Mononuclear cell (primary cell): ENCODE data around the gene LPP. TPM values are rescaled to one million over a fixed set of nuclear protein-coding genes. Genes with fewer than 3 reads are reported as not detected.

ENCODE experiments used
- H3K27me3 ChIP-seq: 2 replicates; pipeline ENCODE4 v1.6.0; 2011; ENCODE audit warnings: low read length, control low read depth; ENCODE audit not compliant: insufficient read depth
- H3K4me1 ChIP-seq: 2 replicates; pipeline ENCODE4 v1.5.1; 2011; ENCODE audit warnings: mild to moderate bottlenecking, low read length, control low read depth; ENCODE audit not compliant: insufficient read depth
- H3K4me3 ChIP-seq: 2 replicates; pipeline ENCODE4 v1.5.1; 2011; ENCODE audit warnings: mild to moderate bottlenecking, low read length, moderate library complexity
- H3K9me3 ChIP-seq: 2 replicates; pipeline ENCODE4 v1.5.1; 2011; ENCODE audit warnings: low read depth, mild to moderate bottlenecking, control low read depth, low read length
- total RNA-seq: library from RNA; depleted of rRNA; stranded (reverse); fragments of >200 nt; gene quantifications from one replicate; pipeline ENCODE4 v1.2.3, GENCODE V29; 2012

LPP gene
- total RNA-seq, 1 donor = 32.5 TPM

DNA sequence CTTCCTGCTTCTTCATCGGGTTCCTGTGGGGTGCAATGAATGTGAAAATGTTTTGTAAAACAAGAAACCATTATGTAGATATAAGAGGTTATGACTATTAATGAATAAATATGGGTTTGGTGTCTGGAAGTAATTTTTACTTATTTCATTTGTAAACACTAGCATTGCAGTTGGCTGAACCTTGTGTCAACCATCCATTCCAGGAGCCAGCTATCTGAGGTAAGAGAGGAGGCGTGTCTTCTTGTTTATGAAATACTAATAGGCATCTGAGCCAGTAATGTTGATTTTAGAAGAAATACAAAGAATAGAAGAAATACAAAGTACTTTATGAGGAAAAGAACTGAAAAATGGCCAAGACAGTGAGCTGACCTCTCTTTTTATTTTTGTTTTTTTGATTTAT lies 187.5 kb downstream of the LPP start:
- peaks cover 12% of the 10 kb centered on the region for H3K4me1 ChIP-seq
- no peaks in the 10 kb centered on the region for H3K27me3 ChIP-seq
- no peak overlapping the region for H3K4me3 ChIP-seq
- no peaks in the 10 kb centered on the region for H3K9me3 ChIP-seq

DNA sequence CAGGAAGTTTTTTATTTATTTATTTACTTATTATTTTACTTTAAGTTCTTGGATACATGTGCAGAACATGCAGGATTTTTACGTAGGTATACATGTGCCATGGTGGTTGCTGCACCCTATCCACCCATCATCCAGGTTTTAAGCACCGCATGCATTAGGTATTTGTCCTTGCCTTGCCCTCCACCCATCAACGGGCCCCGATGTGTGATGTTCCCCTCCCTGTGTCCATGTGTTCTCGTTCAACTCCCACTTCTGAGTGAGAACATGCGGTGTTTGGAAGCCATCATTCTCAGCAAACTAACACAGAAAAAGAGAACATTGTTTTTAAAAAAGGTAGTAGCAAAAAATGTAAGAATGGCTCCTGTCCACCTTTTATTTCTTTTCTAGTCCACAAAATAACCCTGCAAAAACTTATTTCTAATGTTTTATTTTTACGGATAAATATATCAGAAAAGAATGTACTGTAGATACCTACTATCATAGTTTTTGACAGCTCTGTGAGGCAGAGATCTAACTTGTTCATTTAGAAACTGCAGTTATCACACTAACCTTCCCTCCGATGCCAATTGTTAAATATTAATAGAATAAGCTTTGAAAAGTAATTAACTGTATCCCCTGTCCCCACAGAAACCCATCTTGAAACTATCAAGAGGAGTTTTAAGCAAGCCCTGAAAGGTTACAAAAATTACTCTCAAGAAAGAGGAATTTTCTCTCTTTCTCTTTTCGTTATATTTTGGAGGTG lies 189.2 kb downstream of the LPP start:
- Histone ChIP-seq H3K9me3 (no peaks in the 10 kb centered on the region), H3K4me1 (peaks cover 12% of the 10 kb centered on the region), H3K4me3 (no peak overlapping the region), H3K27me3 (no peaks in the 10 kb centered on the region)

GRCh38 chr3:188343894-188344293 lies 189.9 kb downstream of the LPP start:
- H3K4me3 ChIP-seq = no peak overlapping the region
- H3K27me3 ChIP-seq = no peaks in the 10 kb centered on the region
- H3K4me1 ChIP-seq = peaks cover 14% of the 10 kb centered on the region
- no peaks in the 10 kb centered on the region for H3K9me3 ChIP-seq

DNA sequence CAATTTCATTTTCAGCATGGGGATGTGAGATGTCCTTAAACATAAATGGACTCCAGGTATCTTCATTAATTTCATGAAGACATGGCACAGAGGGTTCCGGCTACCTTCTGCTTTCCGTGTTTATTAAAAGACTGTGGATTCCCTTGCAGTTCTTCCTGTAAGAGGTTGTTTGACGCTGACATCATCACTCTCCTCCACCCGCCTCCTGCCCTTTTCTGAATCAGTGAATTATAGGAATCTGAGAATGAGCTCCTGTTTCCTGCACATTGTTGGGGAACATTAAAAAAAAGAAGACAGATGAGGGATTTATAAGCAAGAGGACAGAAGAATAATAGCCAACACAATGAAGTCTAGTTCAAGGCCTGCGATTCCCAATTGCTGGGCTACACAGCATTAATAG lies 191.3 kb downstream of the LPP start:
- peaks cover 8% of the 10 kb centered on the region for H3K4me1 ChIP-seq
- no peaks in the 10 kb centered on the region for H3K9me3 ChIP-seq
- H3K27me3 ChIP-seq = no peaks in the 10 kb centered on the region
- H3K4me3 ChIP-seq = no peak overlapping the region

DNA sequence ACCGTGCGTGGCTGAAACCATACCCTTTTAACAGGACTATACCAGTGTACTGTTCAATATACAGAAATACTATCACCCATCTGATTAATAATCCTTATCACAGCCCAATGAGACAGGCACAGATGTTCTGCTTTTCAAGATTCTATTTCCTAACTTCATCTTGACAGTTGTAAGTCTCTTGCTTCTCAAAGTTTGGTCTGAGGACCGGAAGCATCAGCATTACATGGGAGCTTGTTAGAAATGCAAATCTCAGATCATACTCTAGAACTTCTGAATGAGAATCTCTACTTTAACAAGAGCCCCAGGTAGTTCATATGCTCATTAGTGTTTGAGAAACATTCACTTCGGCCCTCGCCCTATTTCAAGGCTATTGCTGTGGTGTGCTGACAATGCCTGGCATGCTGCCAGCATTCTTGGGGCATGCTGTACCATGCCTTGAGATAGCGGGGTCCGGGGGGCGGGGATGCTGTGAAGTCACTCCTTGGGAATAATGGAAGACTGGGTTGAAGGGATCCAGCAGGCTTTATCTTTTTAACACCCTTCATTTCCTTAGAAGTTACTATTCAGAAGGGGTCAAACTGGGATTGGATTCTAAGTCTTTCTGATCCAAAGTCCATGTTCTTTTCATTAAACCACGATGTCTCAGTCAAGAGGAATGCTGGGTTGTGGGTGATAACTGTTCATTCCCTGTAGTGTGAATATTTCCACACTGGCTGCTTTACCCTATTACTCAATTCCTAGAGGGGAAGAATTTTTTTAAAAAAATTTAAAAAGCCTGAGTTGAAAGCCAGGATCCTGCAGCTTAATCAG lies 194.7 kb downstream of the LPP start:
- no peak overlapping the region for H3K4me3 ChIP-seq
- no peaks in the 10 kb centered on the region for H3K27me3 ChIP-seq
- no peaks in the 10 kb centered on the region for H3K9me3 ChIP-seq
- peaks cover 10% of the 10 kb centered on the region for H3K4me1 ChIP-seq

- no peak overlapping the region for H3K4me3 ChIP-seq
- no peaks in the 10 kb centered on the region for H3K27me3 ChIP-seq
- H3K9me3 ChIP-seq = no peaks in the 10 kb centered on the region
- peaks cover 10% of the 10 kb centered on the region for H3K4me1 ChIP-seq
These were observed 195.5 kb downstream of the LPP start for GRCh38 chr3:188349351-188349901.

- no peaks in the 10 kb centered on the region for H3K9me3 ChIP-seq
- peaks cover 10% of the 10 kb centered on the region for H3K4me1 ChIP-seq
- H3K4me3 ChIP-seq = no peak overlapping the region
- H3K27me3 ChIP-seq = no peaks in the 10 kb centered on the region
These were observed 196.0 kb downstream of the LPP start for GRCh38 chr3:188349933-188350332.

DNA sequence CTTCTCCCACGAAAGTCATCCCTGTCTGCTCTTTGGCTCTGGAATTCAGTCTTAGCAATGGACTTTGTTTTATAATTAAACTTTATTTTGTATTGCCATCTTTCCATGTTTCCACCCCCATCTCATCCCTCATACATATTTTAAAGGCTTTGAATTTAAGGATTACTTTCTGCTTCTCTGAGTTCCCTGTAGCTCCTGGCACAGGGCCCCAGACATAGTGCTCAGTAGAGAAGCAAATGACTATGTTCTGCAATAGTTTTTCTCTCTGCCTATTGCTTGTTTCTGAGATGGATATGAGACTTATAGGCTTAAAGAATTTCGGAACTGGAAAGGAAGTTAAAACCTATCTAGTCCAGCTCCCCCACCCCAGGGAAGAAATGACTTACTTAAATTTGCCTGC lies 197.0 kb downstream of the LPP start:
- H3K4me1 ChIP-seq = peaks cover 10% of the 10 kb centered on the region

GRCh38 chr3:188351648-188352047 lies 197.7 kb downstream of the LPP start:
- Histone ChIP-seq H3K4me1 (peaks cover 10% of the 10 kb centered on the region), H3K4me3 (no peak overlapping the region), H3K9me3 (no peaks in the 10 kb centered on the region), H3K27me3 (no peaks in the 10 kb centered on the region)

More for the DNA sequence above, 197.0 kb downstream of the LPP start:
- Histone ChIP-seq H3K4me3 (no peak overlapping the region), H3K9me3 (no peaks in the 10 kb centered on the region), H3K27me3 (no peaks in the 10 kb centered on the region)

- Histone ChIP-seq H3K9me3 (no peaks in the 10 kb centered on the region), H3K27me3 (no peaks in the 10 kb centered on the region), H3K4me1 (peaks cover 10% of the 10 kb centered on the region), H3K4me3 (no peak overlapping the region)
These were observed 198.4 kb downstream of the LPP start for GRCh38 chr3:188352196-188352927.

- Histone ChIP-seq H3K27me3 (no peaks in the 10 kb centered on the region), H3K4me3 (no peak overlapping the region), H3K4me1 (peaks cover 12% of the 10 kb centered on the region), H3K9me3 (no peaks in the 10 kb centered on the region)
These were observed 199.5 kb downstream of the LPP start for GRCh38 chr3:188353426-188353825.

DNA sequence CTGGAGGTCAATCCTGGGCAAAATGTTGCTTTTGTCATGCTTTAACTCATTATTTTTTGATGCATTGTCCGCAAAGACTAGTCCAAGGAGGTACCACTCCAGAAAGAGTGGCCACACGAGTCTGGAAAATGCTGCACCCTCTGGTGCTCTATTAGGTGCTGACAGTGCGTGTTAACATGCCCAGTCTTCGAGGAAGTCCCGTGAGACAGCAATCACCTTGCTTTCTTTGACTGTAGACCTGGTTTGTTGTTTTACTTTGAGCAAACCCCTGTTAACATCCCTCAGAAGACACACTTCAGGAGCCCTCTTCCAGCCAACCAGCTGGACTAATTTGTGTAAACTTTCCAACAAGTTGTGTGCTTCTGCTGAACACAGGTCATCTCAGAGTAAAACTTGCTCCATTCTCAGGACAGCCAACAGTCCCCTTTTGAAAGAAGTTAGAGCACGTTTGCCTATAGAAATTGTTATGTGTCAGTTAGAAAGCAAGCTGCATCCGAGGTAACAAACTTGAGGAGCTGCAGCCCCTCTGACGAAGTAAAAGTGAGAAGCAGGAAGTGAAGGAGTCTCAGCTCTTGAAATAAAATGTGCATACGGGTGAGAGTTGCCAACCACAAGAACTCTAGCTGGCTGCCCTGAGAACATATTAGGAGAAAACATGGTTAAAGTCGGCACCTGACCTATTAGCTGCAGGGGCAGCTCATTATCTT lies 205.0 kb downstream of the LPP start:
- H3K4me1 ChIP-seq = peaks cover 22% of the 10 kb centered on the region
- no peak overlapping the region for H3K4me3 ChIP-seq
- H3K27me3 ChIP-seq = no peaks in the 10 kb centered on the region
- H3K9me3 ChIP-seq = no peaks in the 10 kb centered on the region

DNA sequence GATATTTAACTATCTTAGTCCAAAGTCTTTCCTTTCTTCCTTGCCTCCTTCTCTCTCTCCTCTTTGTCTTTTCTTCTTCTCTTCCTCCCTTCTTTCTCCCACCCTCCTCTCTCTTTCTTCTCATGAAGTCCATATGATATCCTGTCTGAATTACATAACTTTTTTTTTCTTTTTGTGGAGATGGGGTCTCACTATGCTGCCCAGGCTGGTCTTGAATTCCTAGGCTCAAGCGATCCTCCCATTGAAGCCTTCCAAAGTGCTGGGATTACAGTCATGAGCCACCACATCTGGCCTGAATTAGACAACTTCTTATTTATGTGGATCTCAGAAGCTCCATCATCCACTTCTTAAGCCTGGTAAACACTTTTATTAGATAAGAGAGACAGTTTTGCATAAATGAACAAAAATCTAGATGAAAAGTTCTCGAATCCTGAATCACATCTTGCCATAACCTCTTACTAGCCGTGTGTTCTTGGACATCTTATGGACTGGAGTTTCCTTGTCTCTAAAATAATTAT lies 206.5 kb downstream of the LPP start:
- no peak overlapping the region for H3K4me3 ChIP-seq
- H3K9me3 ChIP-seq = no peaks in the 10 kb centered on the region
- H3K4me1 ChIP-seq = peaks cover 22% of the 10 kb centered on the region
- H3K27me3 ChIP-seq = no peaks in the 10 kb centered on the region

GRCh38 chr3:188361888-188362287 lies 207.9 kb downstream of the LPP start:
- no peaks in the 10 kb centered on the region for H3K9me3 ChIP-seq

More at GRCh38 chr3:188361888-188362287, 207.9 kb downstream of the LPP start:
- no peaks in the 10 kb centered on the region for H3K27me3 ChIP-seq
- H3K4me3 ChIP-seq = no peak overlapping the region
- H3K4me1 ChIP-seq = peaks cover 22% of the 10 kb centered on the region
